Tibial artery (tissue), 4 donors: Measurements from ENCODE around the gene LETM1.

Experiments used
- DNase-seq, 2 donors: peaks; one replicate each; pipeline ENCODE4 v3.0.0-alpha.2; 2019
- H3K27ac ChIP-seq, 2 donors: fragments of 200-600 bp; sonication (generic) in 1 of 2; 1 replicate in 1 of 2; 2 replicates in 1 of 2; pipeline ENCODE4 v1.5.1; 2018 to 2019; ENCODE audit warnings: mild to moderate bottlenecking in 1 of 2
- H3K27me3 ChIP-seq, 2 donors: fragments of 200-600 bp; sonication (generic) in 1 of 2; one replicate each; pipeline versions ENCODE4 v1.5.1 to v1.6.0; 2016 to 2019
- H3K36me3 ChIP-seq, 3 donors: fragments of 200-600 bp; sonication (generic) in 2 of 3; one replicate each; pipeline ENCODE4 v1.5.1; 2016 to 2019; ENCODE audit warnings: mild to moderate bottlenecking in 2 of 3
- H3K4me1 ChIP-seq, 4 donors: fragments of 200-600 bp; sonication (generic) in 2 of 4; 1 replicate in 3 of 4; 2 replicates in 1 of 4; pipeline ENCODE4 v1.5.1; 2016 to 2019
- H3K4me3 ChIP-seq, 2 donors: fragments of 200-600 bp; sonication (generic) in 1 of 2; 1 replicate in 1 of 2; 2 replicates in 1 of 2; pipeline ENCODE4 v1.5.1; 2018 to 2019; ENCODE audit warnings: mild to moderate bottlenecking in 2 of 2
- H3K9me3 ChIP-seq, 3 donors: fragments of 200-600 bp; sonication (generic) in 1 of 3; one replicate each; pipeline ENCODE4 v1.5.1; 2016 to 2019
- CTCF ChIP-seq, 2 experiments: fragments of 200-600 bp in 1 of 2; fragments of 450-650 bp in 1 of 2; IDR thresholded peaks; one replicate each; pipeline ENCODE4 v1.5.1; 2017 to 2019; ENCODE audit warnings: antibody characterized with exemption in 2 of 2, mild to moderate bottlenecking in 1 of 2, moderate library complexity in 1 of 2
- intact Hi-C: fragments of 100-400 bp; cut with DNase I; formaldehyde crosslinking; loops from one replicate; pipeline ENCODE4 v1.15.0; 2023; ENCODE audit warnings: low total_unique reads

Gene LETM1

GRCh38 chr4:1883583-1883982 lies 27.6 kb upstream of the LETM1 start:
- H3K4me1 ChIP-seq: no peaks in the 10 kb centered on the region
- H3K9me3 ChIP-seq: no peaks in the 10 kb centered on the region
- TF ChIP-seq CTCF (IDR thresholded peaks at IDR 0.05): no peak
- no peaks in the 10 kb centered on the region for H3K36me3 ChIP-seq
- no peak for DNase-seq
- H3K27me3 ChIP-seq: no peaks in the 10 kb centered on the region
- H3K4me3 ChIP-seq: no peak overlapping the region
- H3K27ac ChIP-seq: no peak overlapping the region
- intact Hi-C loops: no loop called here

- TF ChIP-seq CTCF (IDR thresholded peaks at IDR 0.05): no peak
- no peak overlapping the region for H3K4me3 ChIP-seq
- no peaks in the 10 kb centered on the region for H3K4me1 ChIP-seq
- H3K27me3 ChIP-seq: no peaks in the 10 kb centered on the region
- H3K27ac ChIP-seq: no peak overlapping the region
- DNase-seq: no peak
- intact Hi-C loops: no loop called here
- H3K9me3 ChIP-seq: no peaks in the 10 kb centered on the region
- no peaks in the 10 kb centered on the region for H3K36me3 ChIP-seq
These were observed 26.9 kb upstream of the LETM1 start for GRCh38 chr4:1882850-1883271.

- H3K27ac ChIP-seq: no peak overlapping the region
These were observed 24.4 kb upstream of the LETM1 start for GRCh38 chr4:1880332-1880731.

GRCh38 chr4:1879485-1879884 lies 23.5 kb upstream of the LETM1 start:
- TF ChIP-seq CTCF (IDR thresholded peaks at IDR 0.05): no peak
- H3K9me3 ChIP-seq: no peaks in the 10 kb centered on the region
- no peak overlapping the region for H3K27ac ChIP-seq
- no peak for DNase-seq
- no peaks in the 10 kb centered on the region for H3K27me3 ChIP-seq
- H3K36me3 ChIP-seq: no peaks in the 10 kb centered on the region
- intact Hi-C loops: loop anchor here (10.0 kb wide), 1 partner anchor 125 kb away; the partner anchor contains the start of gene NELFA
- no peak overlapping the region for H3K4me3 ChIP-seq
- no peaks in the 10 kb centered on the region for H3K4me1 ChIP-seq

More at GRCh38 chr4:1880332-1880731, 24.4 kb upstream of the LETM1 start:
- H3K27me3 ChIP-seq: no peaks in the 10 kb centered on the region
- H3K4me1 ChIP-seq: no peaks in the 10 kb centered on the region
- no peak for DNase-seq
- no peaks in the 10 kb centered on the region for H3K9me3 ChIP-seq
- TF ChIP-seq CTCF (IDR thresholded peaks at IDR 0.05): no peak
- no peak overlapping the region for H3K4me3 ChIP-seq
- intact Hi-C loops: no loop called here
- no peaks in the 10 kb centered on the region for H3K36me3 ChIP-seq

- intact Hi-C loops: loop anchor here (10.0 kb wide), 1 partner anchor 131 kb away; the partner anchor contains the start of gene NELFA
- no peak for DNase-seq
- Histone ChIP-seq H3K27me3 (no peaks in the 10 kb centered on the region), H3K9me3 (no peaks in the 10 kb centered on the region), H3K4me1 (peaks cover 0 to 26% (median 15%) of the 10 kb centered on the region in 4 donors), H3K4me3 (no peak overlapping the region), H3K27ac (no peak overlapping the region), H3K36me3 (no peaks in the 10 kb centered on the region)
- no peak for TF ChIP-seq CTCF (IDR thresholded peaks at IDR 0.05)
These were observed 18.2 kb upstream of the LETM1 start for GRCh38 chr4:1874201-1874600.

- Histone ChIP-seq H3K27me3 (no peaks in the 10 kb centered on the region), H3K27ac (no peak overlapping the region), H3K9me3 (no peaks in the 10 kb centered on the region), H3K4me1 (peaks cover 0 to 26% (median 15%) of the 10 kb centered on the region in 4 donors), H3K4me3 (no peak overlapping the region), H3K36me3 (no peaks in the 10 kb centered on the region)
- DNase-seq: no peak
- intact Hi-C loops: loop anchor here (10.0 kb wide), 1 partner anchor 131 kb away; the partner anchor contains the start of gene NELFA
- no peak for TF ChIP-seq CTCF (IDR thresholded peaks at IDR 0.05)
These were observed 17.8 kb upstream of the LETM1 start for GRCh38 chr4:1873776-1874175.
